Limb (tissue), 2 donors: ENCODE results near the gene CAB39.

ENCODE experiments used
- DNase-seq, 2 donors: peaks; one replicate each; pipeline ENCODE4 v3.0.0-alpha.2; 2016; ENCODE audit errors: extremely low spot score in 2 of 2

Gene CAB39

GRCh38 chr2:230749111-230749510 lies 36.5 kb downstream of the CAB39 start:
- DNase-seq, result no peak

DNA sequence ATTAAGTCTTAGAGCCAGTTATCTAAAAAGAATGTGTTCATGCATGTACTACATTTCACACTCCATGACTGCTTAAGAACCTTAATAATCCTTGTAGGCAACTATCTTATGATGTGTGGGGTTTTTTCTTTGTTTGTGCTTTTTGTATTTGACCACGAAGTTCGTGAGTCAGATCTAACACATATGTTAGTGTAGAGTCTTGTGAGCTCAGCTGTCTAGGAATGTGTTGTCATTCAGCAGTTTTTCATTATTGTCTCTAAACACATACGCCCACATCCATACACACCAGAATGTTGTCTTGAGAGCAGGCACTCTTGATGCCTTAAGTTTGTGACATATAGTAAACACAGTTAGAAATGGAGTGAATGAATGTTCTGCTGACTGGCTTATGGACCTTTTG lies 38.4 kb downstream of the CAB39 start:
- DNase-seq, result no peak

DNA sequence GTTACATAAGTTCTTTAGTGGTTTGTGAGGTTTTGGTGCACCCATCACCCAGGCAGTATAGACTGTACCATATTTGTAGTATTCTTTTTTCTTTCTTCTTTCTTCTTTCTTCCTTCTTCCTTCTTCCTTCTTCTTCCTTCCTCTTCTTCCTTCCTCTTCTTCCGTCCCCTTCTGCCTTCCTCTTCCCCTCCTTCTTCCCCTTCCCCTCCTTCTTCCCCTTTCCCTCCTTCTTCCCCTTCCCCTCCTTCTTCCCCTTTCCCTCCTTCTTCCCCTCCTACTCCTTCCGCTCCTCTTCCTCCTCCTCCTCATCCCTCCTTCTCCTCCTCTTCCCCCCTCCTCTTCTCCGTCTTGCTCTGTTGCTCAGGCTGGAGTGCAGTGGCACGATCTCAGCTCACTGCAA lies 41.6 kb downstream of the CAB39 start:
- DNase-seq, result no peak

GRCh38 chr2:230757476-230757875 lies 44.8 kb downstream of the CAB39 start:
- no peak for DNase-seq

DNA sequence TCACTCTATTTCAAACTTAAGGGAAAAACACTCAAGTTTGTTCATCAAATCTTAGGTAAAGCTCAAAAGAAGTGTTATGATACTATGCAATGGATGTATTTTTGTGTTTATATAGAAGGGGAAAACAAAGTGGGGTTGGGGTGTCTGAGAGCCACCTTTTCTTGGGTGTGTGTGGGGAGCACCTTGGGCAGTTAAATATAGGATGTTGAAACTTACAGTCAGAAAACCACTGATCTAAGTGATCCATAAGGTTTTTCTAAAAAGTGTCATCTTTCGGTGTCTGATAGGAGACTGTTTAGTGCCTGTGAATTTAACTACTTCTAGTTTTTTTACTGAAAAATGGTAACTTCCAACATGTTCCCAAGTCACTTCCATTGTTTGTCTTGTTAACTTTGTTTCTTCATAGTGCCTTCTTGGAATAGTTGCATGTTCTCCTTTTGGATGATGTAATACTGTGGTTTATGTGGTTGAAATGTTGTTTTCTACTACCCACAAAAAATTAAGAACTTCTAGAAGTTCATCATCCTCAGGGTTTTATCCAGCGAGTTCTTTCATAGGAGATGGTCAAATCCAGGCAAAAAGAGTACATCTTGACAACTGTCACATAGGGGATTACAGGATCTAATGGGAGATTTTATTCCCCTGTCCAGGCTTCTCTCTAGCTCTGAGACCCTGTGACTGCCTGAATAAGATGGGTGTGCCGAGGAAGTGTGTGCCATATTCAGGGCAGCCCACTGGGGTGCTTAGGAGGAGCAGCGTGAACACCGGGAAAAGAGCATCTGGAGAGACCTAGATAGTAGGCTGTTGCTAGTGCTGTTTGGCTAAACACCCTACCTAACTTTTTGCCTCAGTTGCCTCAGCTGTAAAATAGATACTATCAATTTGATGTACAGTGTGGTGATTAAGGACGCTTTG lies 46.2 kb downstream of the CAB39 start:
- DNase-seq, result no peak

- no peak for DNase-seq
Measured at GRCh38 chr2:230759481-230760167, 47.0 kb downstream of the CAB39 start.

DNA sequence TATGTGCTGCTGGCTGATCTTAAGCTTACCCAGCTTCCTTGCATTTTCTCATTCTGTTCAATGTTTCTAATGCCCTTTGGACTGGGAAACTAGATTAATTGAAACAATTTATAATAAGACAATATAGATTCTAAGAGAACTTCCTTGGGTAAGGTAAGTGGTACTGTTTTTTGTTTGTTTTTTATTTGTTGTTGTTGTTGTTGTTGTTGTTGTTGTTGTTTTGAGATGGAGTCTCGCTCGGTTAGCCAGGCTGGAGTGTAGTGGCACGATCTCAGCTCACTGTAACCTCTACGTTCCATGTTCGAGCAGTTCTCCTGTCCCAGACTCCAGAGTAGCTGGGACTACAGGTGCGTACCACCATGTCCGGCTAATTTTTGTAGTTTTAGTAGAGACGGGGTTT lies 49.1 kb downstream of the CAB39 start:
- DNase-seq, result no peak

GRCh38 chr2:230762317-230762896 lies 49.8 kb downstream of the CAB39 start:
- no peak for DNase-seq

GRCh38 chr2:230764346-230764745 lies 51.7 kb downstream of the CAB39 start:
- DNase-seq, result no peak

- DNase-seq, result no peak
Measured at GRCh38 chr2:230765611-230766300, 53.1 kb downstream of the CAB39 start.

DNA sequence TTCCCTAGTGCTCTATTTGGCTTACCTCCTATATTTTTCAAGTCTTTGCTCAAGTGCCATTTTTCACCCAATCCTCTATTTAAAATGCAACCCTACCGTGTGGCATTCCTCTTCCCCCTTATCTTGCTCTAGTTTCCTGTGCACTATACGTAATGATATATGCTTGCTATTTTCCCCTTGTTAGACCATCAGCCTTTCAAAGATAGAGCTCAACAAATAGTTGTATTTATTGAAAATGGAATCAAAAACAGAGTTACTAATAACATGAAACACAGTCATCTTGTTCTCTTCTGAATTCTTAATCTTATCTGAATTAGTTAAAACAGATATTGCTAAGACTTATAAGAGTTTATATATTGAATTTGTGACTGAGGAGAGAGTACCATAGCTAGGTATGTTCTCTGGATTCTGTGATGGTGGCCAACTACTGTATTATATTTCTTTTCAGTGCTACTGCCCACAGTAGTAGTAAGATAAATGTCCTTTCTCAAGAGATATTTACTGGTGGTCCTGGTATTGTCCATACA lies 55.3 kb downstream of the CAB39 start:
- no peak for DNase-seq

- no peak for DNase-seq
Measured at GRCh38 chr2:230770804-230771203, 58.2 kb downstream of the CAB39 start.

DNA sequence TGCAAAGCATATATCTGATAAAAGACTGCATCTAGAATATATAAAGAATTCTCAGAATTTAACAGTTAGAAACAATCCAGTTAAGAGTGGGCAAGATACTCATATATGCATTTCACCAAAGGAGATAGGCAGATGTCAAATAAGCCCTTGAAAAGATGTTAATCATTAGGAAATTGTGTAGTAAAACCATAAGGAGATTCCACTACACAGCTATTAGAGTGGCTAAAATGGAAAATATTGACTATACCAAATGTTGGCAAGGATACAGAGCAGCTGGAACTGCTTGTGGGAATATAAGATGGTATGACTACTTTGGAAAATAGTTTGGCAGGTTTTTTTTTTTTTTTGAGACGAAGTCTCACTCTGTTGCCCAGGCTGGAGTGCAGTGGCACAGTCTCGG lies 59.5 kb downstream of the CAB39 start:
- no peak for DNase-seq

DNA sequence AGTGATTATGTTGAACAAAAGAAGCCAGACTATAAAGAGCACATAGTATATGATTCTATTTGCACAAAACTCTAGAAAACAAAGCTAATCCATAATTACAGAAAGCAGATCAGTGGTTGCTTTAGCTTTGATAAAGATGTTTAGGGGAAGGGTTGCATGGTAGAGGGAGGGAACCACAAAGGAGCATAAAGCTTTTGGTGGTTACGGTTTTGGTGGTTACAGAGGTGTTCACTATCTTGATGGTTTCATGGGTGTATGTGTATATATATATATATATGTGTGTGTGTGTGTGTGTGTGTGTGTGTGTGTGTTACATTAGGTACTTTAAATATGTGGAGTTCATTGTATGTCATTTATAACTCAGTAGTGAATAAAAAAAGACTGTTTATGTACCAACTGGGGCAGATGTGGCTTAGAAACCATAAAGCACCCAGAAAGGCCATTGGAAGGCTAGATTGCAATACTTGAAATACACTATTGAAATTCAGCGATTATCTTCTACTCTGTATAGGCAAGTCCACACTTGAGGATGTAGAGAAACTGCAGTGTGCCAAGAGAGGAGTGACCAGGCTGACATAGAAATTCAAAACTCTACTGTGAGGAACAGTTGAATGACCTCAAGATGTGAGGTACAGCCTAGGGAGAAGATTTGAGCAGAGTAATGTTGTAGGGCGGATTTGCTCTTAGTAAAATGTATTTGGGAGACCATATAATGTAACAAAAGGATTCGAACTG lies 60.6 kb downstream of the CAB39 start:
- no peak for DNase-seq

GRCh38 chr2:230774348-230774951 lies 61.8 kb downstream of the CAB39 start:
- DNase-seq, result no peak

- no peak for DNase-seq
Measured at GRCh38 chr2:230775737-230776136, 63.1 kb downstream of the CAB39 start.

DNA sequence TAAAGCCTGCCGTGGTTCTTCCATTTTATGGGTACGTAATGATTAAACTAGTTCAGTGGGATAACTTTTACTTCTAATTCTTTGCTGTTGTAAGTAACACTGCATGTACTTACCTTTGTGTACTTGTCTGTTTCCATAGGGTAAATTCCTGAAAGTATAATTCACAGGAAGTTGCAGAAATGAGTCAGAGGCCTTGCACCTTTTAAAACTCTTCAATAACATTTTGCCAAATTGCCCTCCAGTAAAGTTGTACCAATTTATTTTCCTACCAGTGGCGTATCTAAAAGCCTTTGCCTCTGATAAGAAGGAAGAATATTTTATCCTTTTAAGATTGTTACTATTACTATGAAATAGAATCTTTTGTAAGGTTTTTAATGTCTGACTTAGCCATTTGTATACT lies 65.1 kb downstream of the CAB39 start:
- no peak for DNase-seq

- no peak for DNase-seq
Measured at GRCh38 chr2:230778350-230779063, 65.9 kb downstream of the CAB39 start.

GRCh38 chr2:230779126-230779525 lies 66.5 kb downstream of the CAB39 start:
- no peak for DNase-seq

DNA sequence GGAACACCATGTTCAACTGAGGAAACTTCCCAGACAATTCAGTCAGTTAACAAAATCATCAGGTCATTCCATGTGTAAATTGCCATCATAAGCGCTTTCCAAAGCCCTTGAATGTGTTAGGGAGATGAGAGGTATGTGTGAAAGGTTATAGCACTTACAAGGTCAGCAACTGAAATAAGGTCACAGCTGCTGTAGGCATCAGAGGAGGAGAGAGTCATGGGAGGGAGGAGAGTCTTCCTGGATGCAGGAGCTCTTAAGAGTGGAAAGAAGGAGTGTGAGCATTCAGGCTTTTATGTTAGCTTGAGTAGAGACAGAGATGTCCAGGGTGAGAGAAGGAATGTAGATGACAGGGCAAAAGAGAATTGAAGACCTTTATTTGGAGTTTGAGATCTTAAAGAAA lies 67.0 kb downstream of the CAB39 start:
- DNase-seq, result no peak
